HL-60 (cell line): ENCODE results near the gene MOXD1.

ENCODE experiments used
- CTCF ChIP-seq: IDR thresholded peaks from one replicate; pipeline ENCODE4 v1.5.1; 2011; ENCODE audit warnings: low read length, control low read depth, inconsistent platforms; ENCODE audit not compliant: insufficient read depth
- GABPA ChIP-seq: IDR thresholded peaks from 2 replicates; pipeline ENCODE4 v1.6.1; 2012; ENCODE audit warnings: low read depth
- POLR2AphosphoS5 ChIP-seq: IDR thresholded peaks from 2 replicates; pipeline ENCODE4 v1.6.1; 2012; ENCODE audit warnings: low read depth
- TF ChIP-seq, protein P1 (sequence below): IDR thresholded peaks from 2 replicates; pipeline ENCODE4 v1.6.1; 2012; ENCODE audit warnings: low read depth; ENCODE audit not compliant: insufficient replicate concordance

GRCh38 chr6:132423839-132424238 is 22.6 kb upstream of the MOXD1 start:
- TF ChIP-seq CTCF (no peak), GABPA (no peak), POLR2AphosphoS5 (no peak)
- TF ChIP-seq, protein P1, sequence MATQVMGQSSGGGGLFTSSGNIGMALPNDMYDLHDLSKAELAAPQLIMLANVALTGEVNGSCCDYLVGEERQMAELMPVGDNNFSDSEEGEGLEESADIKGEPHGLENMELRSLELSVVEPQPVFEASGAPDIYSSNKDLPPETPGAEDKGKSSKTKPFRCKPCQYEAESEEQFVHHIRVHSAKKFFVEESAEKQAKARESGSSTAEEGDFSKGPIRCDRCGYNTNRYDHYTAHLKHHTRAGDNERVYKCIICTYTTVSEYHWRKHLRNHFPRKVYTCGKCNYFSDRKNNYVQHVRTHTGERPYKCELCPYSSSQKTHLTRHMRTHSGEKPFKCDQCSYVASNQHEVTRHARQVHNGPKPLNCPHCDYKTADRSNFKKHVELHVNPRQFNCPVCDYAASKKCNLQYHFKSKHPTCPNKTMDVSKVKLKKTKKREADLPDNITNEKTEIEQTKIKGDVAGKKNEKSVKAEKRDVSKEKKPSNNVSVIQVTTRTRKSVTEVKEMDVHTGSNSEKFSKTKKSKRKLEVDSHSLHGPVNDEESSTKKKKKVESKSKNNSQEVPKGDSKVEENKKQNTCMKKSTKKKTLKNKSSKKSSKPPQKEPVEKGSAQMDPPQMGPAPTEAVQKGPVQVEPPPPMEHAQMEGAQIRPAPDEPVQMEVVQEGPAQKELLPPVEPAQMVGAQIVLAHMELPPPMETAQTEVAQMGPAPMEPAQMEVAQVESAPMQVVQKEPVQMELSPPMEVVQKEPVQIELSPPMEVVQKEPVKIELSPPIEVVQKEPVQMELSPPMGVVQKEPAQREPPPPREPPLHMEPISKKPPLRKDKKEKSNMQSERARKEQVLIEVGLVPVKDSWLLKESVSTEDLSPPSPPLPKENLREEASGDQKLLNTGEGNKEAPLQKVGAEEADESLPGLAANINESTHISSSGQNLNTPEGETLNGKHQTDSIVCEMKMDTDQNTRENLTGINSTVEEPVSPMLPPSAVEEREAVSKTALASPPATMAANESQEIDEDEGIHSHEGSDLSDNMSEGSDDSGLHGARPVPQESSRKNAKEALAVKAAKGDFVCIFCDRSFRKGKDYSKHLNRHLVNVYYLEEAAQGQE: no peak
